HG03280 (cell line): ENCODE data around the gene APCDD1L.
"Not testable (repeated sequence)": the region's sequence is repeated elsewhere in the genome, so short reads cannot be mapped to it uniquely, and the experiment has no call there.

Source experiments
- ATAC-seq: cut with Tn5 transposase; IDR thresholded peaks from one replicate; pipeline ENCODE4 v1.9.1; 2021; ENCODE audit warnings: mild to moderate bottlenecking, moderate library complexity; ENCODE audit not compliant: unreplicated experiment

Gene APCDD1L

DNA sequence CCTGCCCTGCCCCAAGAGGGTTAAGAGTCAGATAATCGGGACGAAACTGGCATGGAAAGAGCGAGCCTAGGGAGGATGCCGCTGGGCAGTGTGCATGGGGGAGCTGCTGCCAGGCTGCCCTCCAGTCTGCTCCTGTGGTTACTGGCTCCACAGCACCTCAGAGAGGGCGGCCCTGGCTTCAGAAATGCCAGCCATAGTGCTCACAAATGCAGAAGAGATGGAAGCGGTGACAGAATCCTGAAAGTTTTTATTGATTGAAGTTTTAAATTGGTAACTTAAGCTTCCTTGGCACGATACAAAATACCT, 68.3 kb downstream of the APCDD1L start:
- no peak for ATAC-seq

DNA sequence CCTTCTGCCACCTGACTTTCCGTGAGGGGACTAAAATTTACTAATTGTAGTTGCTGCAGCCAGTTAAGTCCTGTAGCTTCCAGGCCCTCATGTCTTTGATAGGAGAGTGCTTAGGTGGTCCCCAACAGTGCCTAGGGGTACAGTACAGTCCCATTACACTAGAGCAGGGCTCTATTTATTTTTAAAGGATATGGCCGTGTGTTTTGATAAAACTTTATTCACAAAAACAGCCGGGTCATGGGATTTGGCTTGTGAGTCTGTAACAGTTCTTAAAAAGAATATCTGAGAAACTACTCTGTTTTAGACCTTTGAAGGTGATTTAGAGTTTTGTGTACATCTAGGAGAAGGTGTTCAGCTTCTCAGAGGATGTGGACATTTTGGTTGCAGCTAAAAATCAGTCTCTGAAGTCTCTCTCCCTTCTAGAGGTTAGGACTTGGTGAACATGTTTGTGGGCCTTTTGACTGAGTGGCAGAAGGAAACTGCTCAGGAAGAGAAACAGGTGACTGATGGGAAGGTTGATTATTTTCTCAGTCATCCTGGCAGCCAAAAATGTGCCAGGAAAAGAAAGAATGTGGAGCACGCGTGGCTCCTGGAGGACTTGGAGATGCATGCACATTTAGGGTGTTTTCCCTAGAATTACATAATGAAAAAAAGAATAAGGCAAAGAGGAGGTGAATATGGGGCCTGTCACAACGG, 68.8 kb downstream of the APCDD1L start:
- ATAC-seq: no peak

DNA sequence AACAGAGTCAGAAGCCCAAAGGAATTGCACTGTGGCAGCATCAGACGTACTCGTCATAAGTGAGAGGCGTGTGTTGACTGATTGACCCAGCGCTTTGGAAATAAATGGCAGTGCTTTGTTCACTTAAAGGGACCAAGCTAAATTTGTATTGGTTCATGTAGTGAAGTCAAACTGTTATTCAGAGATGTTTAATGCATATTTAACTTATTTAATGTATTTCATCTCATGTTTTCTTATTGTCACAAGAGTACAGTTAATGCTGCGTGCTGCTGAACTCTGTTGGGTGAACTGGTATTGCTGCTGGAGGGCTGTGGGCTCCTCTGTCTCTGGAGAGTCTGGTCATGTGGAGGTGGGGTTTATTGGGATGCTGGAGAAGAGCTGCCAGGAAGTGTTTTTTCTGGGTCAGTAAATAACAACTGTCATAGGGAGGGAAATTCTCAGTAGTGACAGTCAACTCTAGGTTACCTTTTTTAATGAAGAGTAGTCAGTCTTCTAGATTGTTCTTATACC, 70.4 kb downstream of the APCDD1L start:
- ATAC-seq: no peak

- no peak for ATAC-seq
Observed at GRCh38 chr20:58441723-58442122, 73.5 kb downstream of the APCDD1L start.

DNA sequence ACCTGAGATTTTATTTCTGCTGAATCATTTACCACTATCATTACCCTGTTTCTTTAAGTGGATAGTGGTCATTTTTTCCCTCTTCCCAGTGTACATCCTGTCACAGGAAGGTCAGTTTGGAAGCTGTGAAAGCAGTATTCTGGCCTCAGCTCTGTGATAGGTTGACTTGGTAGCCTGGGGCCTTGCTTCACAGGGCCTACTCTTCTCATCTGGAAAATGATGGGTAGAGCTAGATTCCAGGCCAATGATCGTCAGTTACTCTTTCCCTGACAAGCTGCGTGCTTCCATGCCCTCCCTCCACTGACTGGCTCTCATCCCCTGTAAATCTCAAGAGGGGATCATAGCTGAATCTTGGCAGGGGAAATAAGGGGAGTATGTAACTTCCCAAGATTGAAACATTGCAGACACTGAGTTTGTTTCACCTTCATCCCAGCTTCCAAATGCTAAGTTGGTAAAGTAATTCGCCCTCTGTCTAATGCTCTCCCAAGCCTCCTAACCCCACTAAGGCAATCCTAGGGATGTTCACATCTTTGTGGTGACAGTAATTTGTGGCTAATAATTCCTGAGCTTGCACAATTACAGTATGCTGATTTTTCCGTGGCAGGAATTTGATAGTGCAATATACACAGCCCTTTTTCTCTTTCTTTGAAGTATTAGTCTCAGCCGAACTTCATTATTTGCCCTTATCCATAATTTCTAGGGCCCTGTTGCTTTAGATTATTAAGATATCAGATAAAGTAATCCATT, 75.0 kb downstream of the APCDD1L start:
- no peak for ATAC-seq

- no peak for ATAC-seq
Observed at GRCh38 chr20:58438970-58439808, 76.0 kb downstream of the APCDD1L start.

GRCh38 chr20:58436868-58437645, 78.1 kb downstream of the APCDD1L start:
- no peak for ATAC-seq

DNA sequence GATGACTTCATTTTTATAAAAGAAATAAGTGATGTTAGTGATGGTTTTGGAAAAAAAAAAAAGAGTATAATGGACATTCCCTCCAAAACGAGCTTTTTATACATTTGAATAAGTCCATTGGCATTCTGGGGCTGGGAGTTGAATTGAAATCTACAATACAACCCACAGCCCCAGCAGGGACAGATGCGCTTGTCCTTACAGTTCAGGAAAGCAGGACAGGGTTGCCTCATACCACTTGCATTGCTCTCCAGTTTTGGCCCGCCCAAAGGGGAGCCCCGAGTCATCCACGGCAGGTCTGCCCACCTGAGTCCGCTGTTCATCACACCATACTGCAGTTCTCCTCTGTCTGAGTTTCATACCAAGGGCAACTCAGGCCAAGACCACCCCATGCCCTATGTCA, 80.0 kb downstream of the APCDD1L start:
- ATAC-seq: no peak

DNA sequence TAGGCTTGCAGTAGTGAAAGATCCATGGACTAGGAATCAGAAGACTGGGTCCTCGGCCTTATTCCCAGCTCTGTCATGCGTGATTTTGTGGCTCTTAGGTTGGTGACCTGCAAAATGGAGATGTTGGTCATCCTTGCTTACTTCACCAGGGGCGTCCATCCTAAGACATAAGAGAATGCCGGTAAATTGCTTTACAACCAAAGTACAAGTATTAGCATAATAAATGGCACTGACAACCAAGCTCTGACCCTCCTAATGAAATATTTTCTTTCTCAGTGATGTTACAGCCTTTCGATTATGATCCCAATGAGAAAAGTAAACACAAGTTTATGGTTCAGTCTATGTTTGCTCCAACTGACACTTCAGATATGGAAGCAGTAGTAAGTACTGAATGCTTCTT, 80.9 kb downstream of the APCDD1L start:
- ATAC-seq: no peak

- no peak for ATAC-seq
Observed at GRCh38 chr20:58433759-58434158, 81.4 kb downstream of the APCDD1L start.

DNA sequence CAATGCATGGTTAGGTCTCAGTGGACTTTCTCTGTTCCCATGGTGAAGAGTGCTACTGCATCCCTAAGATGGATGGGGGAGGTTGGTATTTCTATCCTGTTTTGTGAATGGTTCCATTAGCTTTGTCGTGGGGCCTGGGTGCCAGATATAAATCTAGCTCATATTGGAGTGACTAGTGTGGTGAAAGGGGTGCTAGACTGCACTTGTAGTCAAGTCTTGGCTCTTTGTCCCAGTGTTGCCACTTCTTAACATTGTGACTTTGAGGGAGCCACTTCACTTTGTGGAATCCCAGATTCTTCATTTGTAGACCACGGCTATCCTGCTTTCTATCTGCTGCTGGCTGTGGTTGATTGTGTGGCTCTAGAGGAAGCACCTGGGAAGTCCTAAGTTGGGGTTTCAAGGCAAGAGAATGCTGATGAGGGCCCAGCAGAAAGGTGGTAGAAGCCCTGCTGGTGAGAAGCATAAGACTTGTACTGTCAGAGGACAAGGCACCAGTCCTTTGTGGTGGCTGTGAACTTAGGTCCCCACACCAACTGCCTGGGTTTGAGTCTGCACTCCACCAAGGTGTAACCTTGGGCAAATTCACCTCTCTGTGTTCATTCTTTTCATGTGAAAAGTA, 82.1 kb downstream of the APCDD1L start:
- no peak for ATAC-seq

DNA sequence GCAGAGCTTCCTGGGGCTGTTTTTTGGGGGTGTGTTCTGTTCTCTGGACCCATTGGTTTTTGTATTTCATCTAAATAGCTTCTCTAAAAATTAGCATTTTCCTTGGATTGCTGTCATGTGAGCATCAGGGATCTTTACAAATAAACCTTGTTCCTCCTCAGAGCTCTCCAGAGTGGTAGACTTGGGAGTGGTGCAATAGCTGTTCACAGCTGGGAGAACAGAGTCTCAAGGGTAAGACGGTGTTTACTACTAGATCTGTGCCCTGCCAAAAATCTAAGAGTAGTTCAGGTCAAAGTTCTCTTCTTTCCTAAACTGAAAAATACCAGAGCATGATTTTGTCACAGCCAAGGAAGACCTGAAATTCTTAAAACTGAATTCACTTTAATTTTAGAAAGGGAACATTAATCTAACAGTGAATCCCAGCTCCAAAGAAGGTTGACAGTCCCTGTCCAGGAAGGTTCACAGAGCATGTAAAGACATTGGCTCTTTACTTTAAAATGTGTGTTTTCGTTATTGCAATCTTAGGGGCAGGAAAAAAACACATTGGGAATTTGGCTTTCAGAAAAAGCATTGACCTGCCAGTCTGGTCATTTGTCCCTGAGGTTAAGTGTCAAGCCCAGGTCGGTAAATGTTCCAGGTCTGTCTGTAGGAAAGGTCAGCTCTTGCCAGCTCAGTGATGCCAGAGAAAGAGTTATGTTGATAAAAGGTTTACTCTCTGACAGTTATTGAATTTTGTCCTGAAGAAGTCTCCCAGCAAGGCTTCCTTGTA, 82.8 kb downstream of the APCDD1L start:
- no peak for ATAC-seq

DNA sequence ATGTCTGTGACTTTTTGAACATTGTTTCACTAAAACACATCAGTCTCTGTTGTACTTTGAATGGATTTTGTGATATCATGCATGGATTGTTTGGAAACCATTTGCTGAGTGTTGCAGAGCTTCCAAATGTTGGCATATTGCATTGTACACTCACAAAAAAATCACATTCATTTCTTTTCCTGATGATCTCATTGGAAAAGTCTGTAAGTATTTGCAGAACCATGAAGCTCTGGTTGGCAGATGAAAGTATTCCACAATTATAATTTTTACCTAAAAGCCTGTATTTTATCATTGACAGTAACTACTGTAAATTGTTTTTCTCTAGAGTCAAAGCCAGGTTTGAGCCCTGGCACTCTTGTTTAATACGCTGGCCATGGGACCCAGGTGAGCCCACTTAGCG, 84.1 kb downstream of the APCDD1L start:
- no peak for ATAC-seq

DNA sequence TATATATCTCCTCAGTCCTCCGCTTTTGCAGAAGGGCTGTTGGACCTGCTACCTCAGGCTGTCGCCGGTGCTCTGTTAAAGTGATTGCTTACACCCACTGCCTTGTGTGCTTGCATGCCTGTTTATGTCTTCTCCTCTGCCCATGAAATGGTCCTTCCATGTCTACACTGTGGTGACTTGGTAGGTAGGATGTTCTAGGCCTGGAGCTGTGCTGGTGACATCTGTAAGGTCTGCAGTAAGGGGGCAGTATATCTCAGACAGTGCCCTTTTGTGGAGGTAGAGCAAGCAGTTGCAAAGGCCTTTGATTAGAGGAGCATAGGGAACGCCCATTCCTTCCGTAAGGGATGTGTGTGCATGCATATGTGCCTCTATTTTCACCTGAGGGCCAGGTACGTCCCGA, 85.9 kb downstream of the APCDD1L start:
- no peak for ATAC-seq

DNA sequence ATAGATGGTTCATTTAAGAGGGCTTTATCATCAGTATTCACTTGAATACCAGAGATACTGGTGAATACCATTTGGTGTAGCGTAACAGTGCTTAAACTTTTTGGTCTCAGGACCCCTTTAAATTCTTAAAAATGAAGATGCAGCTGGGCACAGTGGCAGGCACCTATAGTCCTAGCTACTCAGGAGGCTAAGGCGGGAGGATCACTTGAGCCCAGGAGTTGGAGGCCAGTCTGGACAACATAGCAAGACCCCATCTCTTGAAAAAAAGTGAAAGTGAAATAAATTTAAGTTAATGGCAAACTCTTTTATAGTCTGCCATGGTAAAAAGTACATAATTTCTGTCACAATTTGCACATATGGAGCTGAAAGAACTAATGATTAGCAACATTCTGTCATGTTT, 86.8 kb downstream of the APCDD1L start:
- ATAC-seq: no peak

GRCh38 chr20:58427571-58427970, 87.6 kb downstream of the APCDD1L start:
- ATAC-seq: not testable (repeated sequence)

DNA sequence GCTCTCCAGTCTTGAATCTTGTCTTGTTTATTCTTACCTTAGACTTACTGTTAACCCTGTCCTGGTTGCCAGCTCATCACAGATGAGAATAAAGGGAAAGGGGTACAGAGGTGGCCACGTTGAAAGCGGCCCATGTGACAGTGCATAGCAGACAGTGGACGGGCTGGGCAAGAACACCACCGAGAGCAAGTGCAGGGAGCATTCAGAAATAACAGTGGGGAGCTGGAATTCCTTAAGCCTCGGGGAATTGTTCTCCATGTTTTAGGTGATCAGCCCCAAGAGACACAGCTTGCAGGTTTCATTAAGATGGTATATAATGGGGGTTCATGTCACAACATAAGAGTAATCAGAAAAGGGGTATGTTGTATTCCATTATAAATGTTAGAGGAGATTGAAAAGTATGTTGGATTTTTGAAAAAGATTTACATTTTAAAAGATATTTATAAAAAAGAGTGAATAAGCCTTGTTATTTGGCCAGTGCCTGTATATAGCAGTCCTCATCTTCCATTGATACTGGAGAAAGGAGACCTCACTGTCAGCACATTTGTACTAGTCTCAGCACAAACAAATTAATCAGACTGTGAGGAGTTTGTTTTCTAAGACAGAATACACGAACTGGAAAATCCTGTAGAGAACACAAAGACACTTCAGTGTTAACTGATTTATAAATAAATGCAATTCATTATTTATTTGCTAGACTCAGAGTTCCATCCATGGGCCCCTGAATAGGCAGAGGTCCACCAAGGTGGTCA, 90.8 kb downstream of the APCDD1L start:
- ATAC-seq: no peak

DNA sequence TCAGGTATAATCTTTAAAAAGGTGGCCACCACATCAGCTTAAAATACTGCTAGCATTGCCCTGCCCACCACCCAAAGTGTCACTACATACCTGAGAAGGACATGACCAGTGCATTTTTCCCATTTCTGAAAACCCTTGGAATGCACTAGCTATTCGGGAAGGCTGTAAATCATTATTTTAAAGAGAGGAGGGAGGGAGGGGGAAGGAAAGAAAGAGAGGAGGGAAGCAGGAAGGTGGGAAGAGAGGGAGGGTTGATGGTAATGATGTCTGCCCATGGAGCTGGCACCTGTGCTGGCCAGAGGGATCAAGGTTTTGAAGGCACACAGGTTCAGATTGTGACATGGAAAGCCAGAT, 93.7 kb downstream of the APCDD1L start:
- ATAC-seq: no peak
